ENCODE measurements around the gene JAG2.

JAG2 gene

GRCh38 chr14:105146976-105147635, 21.5 kb downstream of the JAG2 start:
- H3K27me3 ChIP-seq (ENCODE audit: control insufficient read depth in 5 of 5, insufficient read depth in 4 of 5, low read length in 5 of 5), result no peaks in the 10 kb centered on the region
- H3K4me1 ChIP-seq (ENCODE audit: control insufficient read depth in 5 of 5, insufficient read depth in 5 of 5, low read length in 5 of 5), result peaks cover 0 to 8% (median under 1%) of the 10 kb centered on the region in 5 donors
- no peak overlapping the region for H3K9ac ChIP-seq (ENCODE audit: low read length in 5 of 5)
- no peak overlapping the region for H3K4me3 ChIP-seq (ENCODE audit: low read depth in 1 of 5, low read length in 5 of 5)
- no peak overlapping the region for H3K27ac ChIP-seq (ENCODE audit: low read depth, low read length)
- no peaks in the 10 kb centered on the region for H3K9me3 ChIP-seq (ENCODE audit: control insufficient read depth in 5 of 5, low read length in 5 of 5)
- H3K36me3 ChIP-seq (ENCODE audit: control insufficient read depth in 5 of 5, insufficient read depth in 5 of 5, low read length in 5 of 5), result peaks cover 0 to 80% (median 65%) of the 10 kb centered on the region in 5 donors

GRCh38 chr14:105146181-105146975, 22.2 kb downstream of the JAG2 start:
- Histone ChIP-seq H3K9ac (ENCODE audit: low read length in 5 of 5) (no peak overlapping the region), H3K27me3 (ENCODE audit: control insufficient read depth in 5 of 5, insufficient read depth in 4 of 5, low read length in 5 of 5) (no peaks in the 10 kb centered on the region), H3K9me3 (ENCODE audit: control insufficient read depth in 5 of 5, low read length in 5 of 5) (no peaks in the 10 kb centered on the region), H3K27ac (ENCODE audit: low read depth, low read length) (no peak overlapping the region), H3K4me3 (ENCODE audit: low read depth in 1 of 5, low read length in 5 of 5) (no peak overlapping the region), H3K36me3 (ENCODE audit: control insufficient read depth in 5 of 5, insufficient read depth in 5 of 5, low read length in 5 of 5) (peaks cover 0 to 82% (median 68%) of the 10 kb centered on the region in 5 donors), H3K4me1 (ENCODE audit: control insufficient read depth in 5 of 5, insufficient read depth in 5 of 5, low read length in 5 of 5) (peaks cover 0 to under 1% (median 0%) of the 10 kb centered on the region in 5 donors)

- Histone ChIP-seq H3K9ac (ENCODE audit: low read length in 5 of 5) (no peak overlapping the region), H3K9me3 (ENCODE audit: control insufficient read depth in 5 of 5, low read length in 5 of 5) (peaks cover 0 to 6% (median 4%) of the 10 kb centered on the region in 5 donors), H3K36me3 (ENCODE audit: control insufficient read depth in 5 of 5, insufficient read depth in 5 of 5, low read length in 5 of 5) (peaks cover 0 to 84% (median 67%) of the 10 kb centered on the region in 5 donors), H3K27ac (ENCODE audit: low read depth, low read length) (no peak overlapping the region), H3K27me3 (ENCODE audit: control insufficient read depth in 5 of 5, insufficient read depth in 4 of 5, low read length in 5 of 5) (no peaks in the 10 kb centered on the region), H3K4me1 (ENCODE audit: control insufficient read depth in 5 of 5, insufficient read depth in 5 of 5, low read length in 5 of 5) (no peaks in the 10 kb centered on the region), H3K4me3 (ENCODE audit: low read depth in 1 of 5, low read length in 5 of 5) (no peak overlapping the region)
Measured at GRCh38 chr14:105145381-105146180, 23.0 kb downstream of the JAG2 start.

- Histone ChIP-seq H3K27me3 (ENCODE audit: control insufficient read depth in 5 of 5, insufficient read depth in 4 of 5, low read length in 5 of 5) (no peaks in the 10 kb centered on the region), H3K27ac (ENCODE audit: low read depth, low read length) (no peak overlapping the region), H3K9ac (ENCODE audit: low read length in 5 of 5) (no peak overlapping the region), H3K9me3 (ENCODE audit: control insufficient read depth in 5 of 5, low read length in 5 of 5) (peaks cover 3 to 13% (median 12%) of the 10 kb centered on the region in 5 donors), H3K4me1 (ENCODE audit: control insufficient read depth in 5 of 5, insufficient read depth in 5 of 5, low read length in 5 of 5) (no peaks in the 10 kb centered on the region), H3K36me3 (ENCODE audit: control insufficient read depth in 5 of 5, insufficient read depth in 5 of 5, low read length in 5 of 5) (peaks cover 0 to 79% (median 63%) of the 10 kb centered on the region in 5 donors), H3K4me3 (ENCODE audit: low read depth in 1 of 5, low read length in 5 of 5) (no peak overlapping the region)
Measured at GRCh38 chr14:105144666-105145380, 23.8 kb downstream of the JAG2 start.

- H3K9me3 ChIP-seq (ENCODE audit: control insufficient read depth in 5 of 5, low read length in 5 of 5), result peaks cover 3 to 20% (median 19%) of the 10 kb centered on the region in 5 donors
- no peak overlapping the region for H3K9ac ChIP-seq (ENCODE audit: low read length in 5 of 5)
- H3K27ac ChIP-seq (ENCODE audit: low read depth, low read length), result no peak overlapping the region
- no peaks in the 10 kb centered on the region for H3K4me1 ChIP-seq (ENCODE audit: control insufficient read depth in 5 of 5, insufficient read depth in 5 of 5, low read length in 5 of 5)
- peaks cover 0 to 79% (median 63%) of the 10 kb centered on the region in 5 donors for H3K36me3 ChIP-seq (ENCODE audit: control insufficient read depth in 5 of 5, insufficient read depth in 5 of 5, low read length in 5 of 5)
- no peaks in the 10 kb centered on the region for H3K27me3 ChIP-seq (ENCODE audit: control insufficient read depth in 5 of 5, insufficient read depth in 4 of 5, low read length in 5 of 5)
- no peak overlapping the region for H3K4me3 ChIP-seq (ENCODE audit: low read depth in 1 of 5, low read length in 5 of 5)
Measured at GRCh38 chr14:105144026-105144665, 24.4 kb downstream of the JAG2 start.

GRCh38 chr14:105143451-105144025, 25.0 kb downstream of the JAG2 start:
- Histone ChIP-seq H3K27ac (ENCODE audit: low read depth, low read length) (no peak overlapping the region), H3K9me3 (ENCODE audit: control insufficient read depth in 5 of 5, low read length in 5 of 5) (peaks cover 3 to 21% (median 20%) of the 10 kb centered on the region in 5 donors), H3K36me3 (ENCODE audit: control insufficient read depth in 5 of 5, insufficient read depth in 5 of 5, low read length in 5 of 5) (peaks cover 0 to 75% (median 59%) of the 10 kb centered on the region in 5 donors), H3K4me3 (ENCODE audit: low read depth in 1 of 5, low read length in 5 of 5) (no peak overlapping the region), H3K9ac (ENCODE audit: low read length in 5 of 5) (no peak overlapping the region), H3K27me3 (ENCODE audit: control insufficient read depth in 5 of 5, insufficient read depth in 4 of 5, low read length in 5 of 5) (no peaks in the 10 kb centered on the region), H3K4me1 (ENCODE audit: control insufficient read depth in 5 of 5, insufficient read depth in 5 of 5, low read length in 5 of 5) (no peaks in the 10 kb centered on the region)

- Histone ChIP-seq H3K4me1 (ENCODE audit: control insufficient read depth in 5 of 5, insufficient read depth in 5 of 5, low read length in 5 of 5) (no peaks in the 10 kb centered on the region), H3K27ac (ENCODE audit: low read depth, low read length) (no peak overlapping the region), H3K9me3 (ENCODE audit: control insufficient read depth in 5 of 5, low read length in 5 of 5) (peaks cover 3 to 21% (median 20%) of the 10 kb centered on the region in 5 donors), H3K27me3 (ENCODE audit: control insufficient read depth in 5 of 5, insufficient read depth in 4 of 5, low read length in 5 of 5) (peaks cover 0 to 2% (median 0%) of the 10 kb centered on the region in 5 donors), H3K9ac (ENCODE audit: low read length in 5 of 5) (no peak overlapping the region), H3K4me3 (ENCODE audit: low read depth in 1 of 5, low read length in 5 of 5) (no peak overlapping the region), H3K36me3 (ENCODE audit: control insufficient read depth in 5 of 5, insufficient read depth in 5 of 5, low read length in 5 of 5) (peaks cover 0 to 69% (median 54%) of the 10 kb centered on the region in 5 donors)
Measured at GRCh38 chr14:105142651-105143450, 25.7 kb downstream of the JAG2 start.

- Histone ChIP-seq H3K36me3 (ENCODE audit: control insufficient read depth in 5 of 5, insufficient read depth in 5 of 5, low read length in 5 of 5) (peaks cover 0 to 59% (median 46%) of the 10 kb centered on the region in 5 donors), H3K4me1 (ENCODE audit: control insufficient read depth in 5 of 5, insufficient read depth in 5 of 5, low read length in 5 of 5) (no peaks in the 10 kb centered on the region), H3K9me3 (ENCODE audit: control insufficient read depth in 5 of 5, low read length in 5 of 5) (peaks cover 3 to 21% (median 20%) of the 10 kb centered on the region in 5 donors), H3K4me3 (ENCODE audit: low read depth in 1 of 5, low read length in 5 of 5) (no peak overlapping the region), H3K9ac (ENCODE audit: low read length in 5 of 5) (no peak overlapping the region), H3K27me3 (ENCODE audit: control insufficient read depth in 5 of 5, insufficient read depth in 4 of 5, low read length in 5 of 5) (peaks cover 0 to 4% (median 0%) of the 10 kb centered on the region in 5 donors), H3K27ac (ENCODE audit: low read depth, low read length) (no peak overlapping the region)
Measured at GRCh38 chr14:105141486-105142281, 26.9 kb downstream of the JAG2 start.

Measured in subcutaneous abdominal adipose tissue (tissue), 5 donors.